ENCODE measurements around the gene TMEM178B. TPM values are rescaled to one million over a fixed set of nuclear protein-coding genes. Genes with fewer than 3 reads are reported as not detected.

TMEM178B gene
- total and polyA plus RNA-seq, 2 of the 13 experiments (the other 11 are each of a cell fraction or from before 2014, with no cell fraction given) = 0.01 to 0.02 TPM

- Histone ChIP-seq H2AFZ (ENCODE audit: low read length) (no peak overlapping the region), H3K4me2 (ENCODE audit: low read depth, low read length) (no peak overlapping the region), H3K4me3 (replicated peaks in 1 of 3; ENCODE audit: insufficient read depth in 1 of 3, low read depth in 2 of 3, low read length in 3 of 3) (no peak overlapping the region), H4K20me1 (ENCODE audit: insufficient read depth, low read length) (no peaks in the 10 kb centered on the region), H3K9me3 (ENCODE audit: low read length) (no peaks in the 10 kb centered on the region), H3K9ac (ENCODE audit: insufficient read depth, low read depth, low read length) (no peak overlapping the region), H3K27me3 (ENCODE audit: control insufficient read depth in 1 of 2, insufficient read depth in 2 of 2, low read length in 2 of 2) (peaks cover 9 to 58% of the 10 kb centered on the region in 2 experiments; a peak in 4 of 5 replicates), H3K27ac (ENCODE audit: extremely low read length, insufficient read depth, low read length) (no peak overlapping the region), H3K36me3 (replicated peaks in 1 of 2; ENCODE audit: control insufficient read depth in 1 of 2, insufficient read depth in 2 of 2, low read length in 2 of 2) (no peaks in the 10 kb centered on the region), H3K79me2 (ENCODE audit: insufficient read depth, low read length) (no peaks in the 10 kb centered on the region), H3K4me1 (ENCODE audit: insufficient read depth, low read length) (peaks cover 15% of the 10 kb centered on the region; the same call in 1 of the 2 replicates)
- ATAC-seq = no peak
- no peak for DNase-seq (ENCODE audit: low spot score)
- ChIA-PET POLR2A (no interaction called here), CTCF (ENCODE audit: low intra/inter-chr PET ratio, low total read pairs) (no interaction called here)
- intact Hi-C loops (cut with micrococcal nuclease; ENCODE audit: unreplicated experiment) (loop anchor here (5.0 kb wide), 1 partner anchor 457 kb away; no protein-coding TSS in a partner anchor), in situ Hi-C loops (cut with HindIII; ENCODE audit: extremely low pct_ligation_motif_present, low pct_unique_long_range_greater_than_20kb) (loop anchor here (25.0 kb wide), 1 partner anchor 462 kb away; no protein-coding TSS in a partner anchor)
- no TSS peak for BruUV-seq (replicated peaks)
- no peak for FAIRE-seq
- whole genome bisulfite sequencing (ENCODE audit: low lambda C conversion rate) = 11% methylated on average over 4 of the region's 4 CpGs
- TF ChIP-seq ZNF329 (CRISPR knock-in tag; IDR thresholded peaks at IDR 0.05; ENCODE audit: low read depth) (no peak), MAX (IDR thresholded peaks at IDR 0.05) (no peak), GFI1 (CRISPR knock-in tag; IDR thresholded peaks at IDR 0.05; ENCODE audit: borderline replicate concordance) (no peak), KDM5A (IDR thresholded peaks at IDR 0.05; ENCODE audit: borderline replicate concordance, low read length) (no peak), ZNF484 (CRISPR knock-in tag; IDR thresholded peaks at IDR 0.05; ENCODE audit: borderline replicate concordance, low read depth) (no peak), ZNF501 (CRISPR knock-in tag; IDR thresholded peaks at IDR 0.05) (no peak), ZBTB7A (CRISPR knock-in tag; IDR thresholded peaks at IDR 0.05) (no peak), YEATS4 (CRISPR knock-in tag; IDR thresholded peaks at IDR 0.05; ENCODE audit: borderline replicate concordance) (no peak), ZNF10 (CRISPR knock-in tag; IDR thresholded peaks at IDR 0.05; ENCODE audit: borderline replicate concordance, low read depth) (no peak), ZNF574 (CRISPR knock-in tag; IDR thresholded peaks at IDR 0.05) (no peak), ZNF513 (CRISPR knock-in tag; conservative IDR thresholded peaks at IDR 0.05) (no peak), ZNF674 (CRISPR knock-in tag; IDR thresholded peaks at IDR 0.05; ENCODE audit: low read depth) (no peak), ZNF580 (CRISPR knock-in tag; IDR thresholded peaks at IDR 0.05; ENCODE audit: borderline replicate concordance, low read depth) (no peak), BORCS8-MEF2B (CRISPR knock-in tag; IDR thresholded peaks at IDR 0.05) (no peak)
- TF ChIP-seq, protein P1, sequence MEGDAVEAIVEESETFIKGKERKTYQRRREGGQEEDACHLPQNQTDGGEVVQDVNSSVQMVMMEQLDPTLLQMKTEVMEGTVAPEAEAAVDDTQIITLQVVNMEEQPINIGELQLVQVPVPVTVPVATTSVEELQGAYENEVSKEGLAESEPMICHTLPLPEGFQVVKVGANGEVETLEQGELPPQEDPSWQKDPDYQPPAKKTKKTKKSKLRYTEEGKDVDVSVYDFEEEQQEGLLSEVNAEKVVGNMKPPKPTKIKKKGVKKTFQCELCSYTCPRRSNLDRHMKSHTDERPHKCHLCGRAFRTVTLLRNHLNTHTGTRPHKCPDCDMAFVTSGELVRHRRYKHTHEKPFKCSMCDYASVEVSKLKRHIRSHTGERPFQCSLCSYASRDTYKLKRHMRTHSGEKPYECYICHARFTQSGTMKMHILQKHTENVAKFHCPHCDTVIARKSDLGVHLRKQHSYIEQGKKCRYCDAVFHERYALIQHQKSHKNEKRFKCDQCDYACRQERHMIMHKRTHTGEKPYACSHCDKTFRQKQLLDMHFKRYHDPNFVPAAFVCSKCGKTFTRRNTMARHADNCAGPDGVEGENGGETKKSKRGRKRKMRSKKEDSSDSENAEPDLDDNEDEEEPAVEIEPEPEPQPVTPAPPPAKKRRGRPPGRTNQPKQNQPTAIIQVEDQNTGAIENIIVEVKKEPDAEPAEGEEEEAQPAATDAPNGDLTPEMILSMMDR (CRISPR knock-in tag; IDR thresholded peaks at IDR 0.05) = no peak
- TF ChIP-seq, protein P2, sequence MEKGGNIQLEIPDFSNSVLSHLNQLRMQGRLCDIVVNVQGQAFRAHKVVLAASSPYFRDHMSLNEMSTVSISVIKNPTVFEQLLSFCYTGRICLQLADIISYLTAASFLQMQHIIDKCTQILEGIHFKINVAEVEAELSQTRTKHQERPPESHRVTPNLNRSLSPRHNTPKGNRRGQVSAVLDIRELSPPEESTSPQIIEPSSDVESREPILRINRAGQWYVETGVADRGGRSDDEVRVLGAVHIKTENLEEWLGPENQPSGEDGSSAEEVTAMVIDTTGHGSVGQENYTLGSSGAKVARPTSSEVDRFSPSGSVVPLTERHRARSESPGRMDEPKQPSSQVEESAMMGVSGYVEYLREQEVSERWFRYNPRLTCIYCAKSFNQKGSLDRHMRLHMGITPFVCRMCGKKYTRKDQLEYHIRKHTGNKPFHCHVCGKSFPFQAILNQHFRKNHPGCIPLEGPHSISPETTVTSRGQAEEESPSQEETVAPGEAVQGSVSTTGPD (CRISPR knock-in tag; IDR thresholded peaks at IDR 0.05) = no peak
Measured at GRCh38 chr7:141074997-141075396, 1.1 kb downstream of the TMEM178B start.

Measured in HepG2 (cell line).